SH-SY5Y (cell line): Measurements from ENCODE around the gene ARMC7.

Experiments
- GATA2 ChIP-seq: IDR thresholded peaks from 2 replicates; pipeline ENCODE4 v1.6.1; 2011; ENCODE audit warnings: mild to moderate bottlenecking, low read depth, low read length
- GATA3 ChIP-seq: IDR thresholded peaks from 2 replicates; pipeline ENCODE4 v1.6.1; 2011; ENCODE audit warnings: low read depth, mild to moderate bottlenecking, low read length, moderate library complexity

ARMC7 gene

GRCh38 chr17:75108193-75108592 lies 1.6 kb upstream of the ARMC7 start:
- TF ChIP-seq GATA2 (no peak), GATA3 (no peak)

GRCh38 chr17:75109046-75109406 lies 743 bp upstream of the ARMC7 start:
- TF ChIP-seq GATA3 (no peak), GATA2 (no peak)

GRCh38 chr17:75110234-75110937 lies 617 bp downstream of the ARMC7 start:
- no peak for TF ChIP-seq GATA2
- no peak for TF ChIP-seq GATA3

- TF ChIP-seq GATA3 = no peak
- no peak for TF ChIP-seq GATA2
These were observed 2.1 kb downstream of the ARMC7 start for GRCh38 chr17:75111777-75112335.

GRCh38 chr17:75113798-75114551 lies 4.2 kb downstream of the ARMC7 start:
- TF ChIP-seq GATA3 (no peak), GATA2 (no peak)

GRCh38 chr17:75114552-75115314 lies 5.0 kb downstream of the ARMC7 start:
- TF ChIP-seq GATA2 (no peak), GATA3 (no peak)

GRCh38 chr17:75115555-75115954 lies 5.8 kb downstream of the ARMC7 start:
- TF ChIP-seq GATA3 = no peak
- no peak for TF ChIP-seq GATA2

GRCh38 chr17:75116737-75117136 lies 7.0 kb downstream of the ARMC7 start:
- TF ChIP-seq GATA2 = no peak
- TF ChIP-seq GATA3 = no peak

GRCh38 chr17:75118307-75118706 lies 8.5 kb downstream of the ARMC7 start:
- TF ChIP-seq GATA3 (no peak), GATA2 (no peak)

GRCh38 chr17:75124041-75124818 lies 14.5 kb downstream of the ARMC7 start:
- TF ChIP-seq GATA2 = no peak
- no peak for TF ChIP-seq GATA3

GRCh38 chr17:75124819-75125162 lies 15.0 kb downstream of the ARMC7 start:
- TF ChIP-seq GATA3 = no peak
- no peak for TF ChIP-seq GATA2

- TF ChIP-seq GATA2 (no peak), GATA3 (no peak)
These were observed 16.2 kb downstream of the ARMC7 start for GRCh38 chr17:75125984-75126383.

GRCh38 chr17:75126954-75127353 lies 17.2 kb downstream of the ARMC7 start:
- no peak for TF ChIP-seq GATA3
- no peak for TF ChIP-seq GATA2
